Effector memory CD8-positive, alpha-beta T cell (primary cell): ENCODE measurements around the gene LACTB.
"Not testable (repeated sequence)": the region's sequence is repeated elsewhere in the genome, so short reads cannot be mapped to it uniquely, and the experiment has no call there.

ENCODE experiments used
- ATAC-seq: fragments of 150-1000 bp; cut with Tn5 transposase; replicated peaks from 2 replicates; pipeline ENCODE4 v1.10.0; 2021; ENCODE audit warnings: mild to moderate bottlenecking, moderate library complexity
- DNase-seq, 3 experiments: peaks; one replicate each; pipeline ENCODE4 v3.0.0; 2021
- H3K27ac Mint-ChIP-seq, 2 donors: one replicate each; pipeline ENCODE4 v1.8.0; 2022; ENCODE audit warnings: mild to moderate bottlenecking in 2 of 2, mixed read lengths in 2 of 2, moderate library complexity in 2 of 2
- H3K27me3 Mint-ChIP-seq, 2 donors: one replicate each; pipeline ENCODE4 v1.8.0; 2022; ENCODE audit warnings: mixed read lengths in 2 of 2
- H3K36me3 Mint-ChIP-seq: one replicate; pipeline ENCODE4 v1.8.0; 2022; ENCODE audit warnings: mild to moderate bottlenecking, moderate library complexity, mixed read lengths; ENCODE audit not compliant: insufficient read depth
- H3K4me1 Mint-ChIP-seq, 2 donors: one replicate each; pipeline ENCODE4 v1.8.0; 2022; ENCODE audit warnings: low read depth in 2 of 2, mixed read lengths in 2 of 2
- H3K4me3 Mint-ChIP-seq, 2 donors: one replicate each; pipeline ENCODE4 v1.8.0; 2022; ENCODE audit warnings: mild to moderate bottlenecking in 2 of 2, mixed read lengths in 2 of 2, moderate library complexity in 2 of 2
- H3K9me3 Mint-ChIP-seq, 2 donors: one replicate each; pipeline ENCODE4 v1.8.0; 2022; ENCODE audit warnings: mixed read lengths in 2 of 2

LACTB gene

DNA sequence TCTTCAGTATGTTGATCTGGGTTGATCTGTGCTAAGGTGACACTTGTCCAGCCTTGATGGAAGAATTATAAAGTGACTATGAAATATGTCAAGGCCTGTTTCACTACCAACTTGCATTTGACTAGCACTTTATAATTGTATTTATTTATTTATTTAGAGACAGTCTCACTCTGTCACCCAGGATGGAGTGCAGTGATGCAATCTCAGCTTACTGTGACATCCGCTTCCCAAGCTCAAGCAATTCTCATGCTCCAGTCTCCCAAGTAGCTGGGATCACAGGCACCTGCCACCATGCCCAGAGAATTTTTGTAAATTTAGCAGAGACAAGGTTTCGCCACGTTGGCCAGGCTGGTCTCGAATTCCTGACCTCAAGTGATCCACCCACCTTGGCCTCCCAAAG is 25.5 kb upstream of the LACTB start:
- H3K4me3 Mint-ChIP-seq, result no peak overlapping the region
- H3K27me3 Mint-ChIP-seq, result peaks cover 5 to 12% of the 10 kb centered on the region in 2 donors
- H3K27ac Mint-ChIP-seq, result no peak overlapping the region
- ATAC-seq, result no peak
- no peaks in the 10 kb centered on the region for H3K9me3 Mint-ChIP-seq
- H3K36me3 Mint-ChIP-seq, result no peaks in the 10 kb centered on the region
- H3K4me1 Mint-ChIP-seq, result peaks cover 0 to 4% of the 10 kb centered on the region in 2 donors
- no peak for DNase-seq

DNA sequence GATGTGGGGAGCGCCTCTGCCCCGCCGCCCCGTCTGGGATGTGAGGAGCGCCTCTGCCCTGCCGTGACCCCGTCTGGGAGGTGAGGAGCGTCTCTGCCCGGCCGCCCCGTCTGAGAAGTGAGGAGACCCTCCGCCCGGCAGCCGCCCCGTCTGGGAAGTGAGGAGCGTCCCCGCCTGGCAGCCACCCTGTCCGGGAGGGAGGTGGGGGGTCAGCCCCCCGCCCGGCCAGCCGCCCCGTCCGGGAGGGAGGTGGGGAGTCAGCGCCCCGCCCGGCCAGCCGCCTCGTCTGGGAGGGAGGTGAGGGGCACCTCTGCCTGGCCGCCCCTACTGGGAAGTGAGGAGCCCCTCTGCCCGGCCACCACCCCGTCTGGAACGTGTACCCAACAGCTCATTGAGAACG is 22.8 kb upstream of the LACTB start:
- not testable (repeated sequence) for H3K36me3 Mint-ChIP-seq, ATAC-seq, H3K27ac Mint-ChIP-seq, H3K4me1 Mint-ChIP-seq, DNase-seq, H3K4me3 Mint-ChIP-seq, H3K9me3 Mint-ChIP-seq
- peaks cover 11 to 18% of the 10 kb centered on the region in 2 donors for H3K27me3 Mint-ChIP-seq

DNA sequence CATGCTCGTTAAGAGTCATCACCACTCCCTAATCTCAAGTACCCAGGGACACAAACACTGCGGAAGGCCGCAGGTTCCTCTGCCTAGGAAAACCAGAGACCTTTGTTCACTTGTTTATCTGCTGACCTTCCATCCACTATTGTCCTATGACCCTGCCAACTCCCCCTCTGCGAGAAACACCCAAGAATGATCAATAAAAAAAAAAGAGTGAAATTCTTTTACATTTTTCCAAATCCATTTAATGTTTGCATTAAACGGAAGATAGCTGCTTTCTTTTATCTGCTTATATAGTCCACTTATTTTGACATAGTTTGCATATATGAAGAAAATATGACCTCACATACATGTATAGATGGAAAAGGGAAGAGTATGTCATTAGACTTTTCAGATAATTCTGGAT is 22.1 kb upstream of the LACTB start:
- peaks cover 14 to 23% of the 10 kb centered on the region in 2 donors for H3K27me3 Mint-ChIP-seq
- DNase-seq, H3K27ac Mint-ChIP-seq, ATAC-seq, H3K4me3 Mint-ChIP-seq, H3K9me3 Mint-ChIP-seq, H3K4me1 Mint-ChIP-seq, H3K36me3 Mint-ChIP-seq: not testable (repeated sequence)

DNA sequence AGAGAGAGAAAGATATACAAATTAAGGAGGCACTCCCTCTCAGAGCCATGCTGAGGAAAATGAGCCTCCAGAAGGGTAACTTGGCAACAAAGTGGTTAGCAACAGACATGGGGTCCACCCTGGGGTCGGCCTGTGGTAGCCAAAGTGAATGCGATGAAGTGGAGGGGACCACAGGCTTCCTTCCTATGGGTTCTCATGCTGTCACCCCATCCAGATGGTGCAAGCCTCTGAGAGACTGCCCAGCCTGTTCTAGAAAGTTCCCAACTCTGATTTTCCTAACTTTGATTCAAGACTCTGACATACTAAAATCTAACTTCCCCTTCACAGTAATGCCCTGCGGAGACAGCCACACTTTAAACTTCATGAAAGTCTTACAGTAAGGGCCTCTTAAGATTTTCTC is 18.2 kb upstream of the LACTB start:
- Mint-ChIP-seq H3K9me3 (no peaks in the 10 kb centered on the region), H3K27me3 (peaks cover 39 to 51% of the 10 kb centered on the region in 2 donors), H3K36me3 (no peaks in the 10 kb centered on the region), H3K4me1 (no peaks in the 10 kb centered on the region), H3K4me3 (no peak overlapping the region), H3K27ac (no peak overlapping the region)
- DNase-seq, result no peak
- ATAC-seq, result no peak

DNA sequence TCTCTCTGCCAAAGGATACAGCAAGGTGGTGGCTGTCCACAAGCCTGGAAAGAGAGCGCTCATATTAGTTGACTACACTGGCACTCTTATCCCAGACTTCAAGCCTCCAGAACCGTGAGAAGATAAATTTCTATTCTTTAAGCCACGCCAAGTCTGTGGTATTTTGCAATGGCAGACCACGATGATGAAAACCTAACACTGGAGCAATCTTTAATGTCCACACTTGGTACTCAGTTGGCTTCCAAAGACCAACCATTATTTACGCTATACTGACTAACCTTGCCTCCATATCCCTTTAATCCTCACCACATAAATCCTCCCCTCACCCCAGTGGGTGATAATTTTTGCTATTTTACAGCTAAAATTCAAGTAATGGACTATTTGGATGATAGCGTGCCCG is 16.9 kb upstream of the LACTB start:
- H3K27me3 Mint-ChIP-seq, result peaks cover 47 to 60% of the 10 kb centered on the region in 2 donors
- H3K27ac Mint-ChIP-seq, result no peak overlapping the region

DNA sequence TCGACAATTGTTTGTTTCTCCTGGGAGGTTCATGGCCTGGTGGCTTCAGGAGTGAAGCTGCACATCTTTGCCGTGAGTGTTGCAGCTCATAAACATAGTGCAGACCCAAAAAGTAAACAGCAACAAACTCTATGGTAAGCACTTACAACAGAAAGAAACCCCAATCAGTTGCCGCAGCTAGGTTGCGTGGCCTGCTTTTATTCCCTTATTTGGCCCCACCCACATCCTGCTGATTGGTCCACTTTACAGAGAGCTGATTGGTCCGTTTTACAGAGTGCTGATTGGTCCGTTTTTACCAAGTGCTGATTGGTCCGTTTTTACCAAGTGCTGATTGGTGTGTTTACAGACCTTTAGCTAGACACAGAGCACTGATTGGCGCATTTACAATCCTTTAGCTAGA is 16.3 kb upstream of the LACTB start:
- H3K27me3 Mint-ChIP-seq, result peaks cover 47 to 60% of the 10 kb centered on the region in 2 donors
- not testable (repeated sequence) for H3K4me3 Mint-ChIP-seq, H3K27ac Mint-ChIP-seq, H3K4me1 Mint-ChIP-seq, H3K36me3 Mint-ChIP-seq, ATAC-seq, H3K9me3 Mint-ChIP-seq, DNase-seq

More for the DNA sequence above, 16.9 kb upstream of the LACTB start:
- Mint-ChIP-seq H3K9me3 (no peaks in the 10 kb centered on the region), H3K4me1 (no peaks in the 10 kb centered on the region), H3K4me3 (no peak overlapping the region), H3K36me3 (no peaks in the 10 kb centered on the region)
- ATAC-seq (no peak), DNase-seq (no peak)

DNA sequence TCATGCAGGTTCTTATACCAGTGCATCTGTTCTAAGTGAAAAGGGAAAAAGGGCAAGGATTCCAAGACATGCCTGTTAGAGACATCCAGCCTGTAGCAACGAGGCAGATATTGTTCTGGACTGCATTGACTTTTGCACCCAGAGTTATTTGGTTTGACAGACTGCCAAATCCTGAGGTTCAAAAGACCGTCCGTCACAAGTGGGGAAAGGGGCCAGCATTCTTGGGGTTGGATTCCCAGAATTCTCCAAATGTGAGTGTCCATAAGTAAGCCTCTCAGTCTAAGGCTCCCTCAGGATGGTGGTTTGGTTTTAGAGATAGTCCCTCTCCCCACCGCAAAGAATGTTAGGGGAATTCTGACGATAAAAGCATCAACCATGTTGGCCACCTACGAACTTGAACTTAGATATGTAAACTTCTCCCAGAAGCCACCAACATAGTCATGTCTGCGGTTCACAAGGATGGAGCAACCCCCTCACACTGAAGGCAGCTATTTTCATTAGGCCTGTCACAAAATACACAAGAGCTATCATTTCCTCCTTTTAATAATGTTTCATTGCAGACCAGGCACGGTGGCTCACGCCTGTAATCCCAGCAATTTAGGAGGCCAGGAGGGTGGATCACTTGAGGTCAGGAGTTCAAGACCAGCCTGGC is 13.6 kb upstream of the LACTB start:
- Mint-ChIP-seq H3K27me3 (peaks cover 45 to 57% of the 10 kb centered on the region in 2 donors), H3K36me3 (no peaks in the 10 kb centered on the region), H3K4me3 (no peak overlapping the region), H3K9me3 (no peaks in the 10 kb centered on the region), H3K27ac (no peak overlapping the region), H3K4me1 (no peaks in the 10 kb centered on the region)
- ATAC-seq (no peak), DNase-seq (no peak)

DNA sequence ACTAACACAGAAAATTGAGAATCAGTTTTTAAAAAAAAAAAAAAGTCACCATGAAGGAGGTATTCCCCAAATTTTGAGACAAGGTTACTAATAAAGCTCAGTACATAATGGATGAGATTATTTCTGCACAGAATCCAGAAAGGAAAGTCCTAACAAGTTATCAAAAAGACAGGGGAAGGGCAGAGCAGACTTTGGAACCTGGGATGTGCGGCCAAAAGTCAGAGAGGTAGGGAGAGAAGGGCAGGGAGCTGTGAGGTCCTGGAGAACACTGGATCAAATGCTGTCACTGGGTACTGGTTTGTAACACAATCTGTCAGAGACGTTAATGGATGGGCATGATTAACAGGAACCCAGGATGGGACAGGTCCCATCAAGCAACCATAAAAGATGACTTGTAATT is 12.2 kb upstream of the LACTB start:
- no peaks in the 10 kb centered on the region for H3K9me3 Mint-ChIP-seq
- H3K27ac Mint-ChIP-seq, result no peak overlapping the region
- H3K4me3 Mint-ChIP-seq, result no peak overlapping the region
- H3K4me1 Mint-ChIP-seq, result no peaks in the 10 kb centered on the region
- DNase-seq (no peak), ATAC-seq (no peak)
- H3K27me3 Mint-ChIP-seq, result peaks cover 34 to 45% of the 10 kb centered on the region in 2 donors
- no peaks in the 10 kb centered on the region for H3K36me3 Mint-ChIP-seq

DNA sequence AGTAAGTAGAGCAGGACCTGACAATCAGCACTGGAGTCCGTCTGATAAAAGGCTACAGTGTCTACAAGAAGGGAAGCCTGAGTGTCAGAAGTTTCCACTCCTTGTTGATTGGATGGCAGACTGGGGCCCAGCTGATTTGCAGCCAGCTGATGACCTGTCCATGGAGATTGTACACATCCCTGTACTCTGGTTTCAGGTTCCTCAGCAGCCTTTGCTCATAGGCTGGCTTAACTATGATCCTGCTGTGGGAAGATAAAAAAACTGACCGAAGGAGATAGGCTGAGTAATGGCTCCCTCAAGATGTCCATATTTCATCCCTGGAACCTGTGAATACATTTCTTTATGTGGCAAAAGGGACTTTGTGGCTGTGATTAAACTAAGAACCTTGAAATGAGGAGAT is 11.7 kb upstream of the LACTB start:
- Mint-ChIP-seq H3K27me3 (peaks cover 29 to 40% of the 10 kb centered on the region in 2 donors), H3K36me3 (no peaks in the 10 kb centered on the region), H3K4me1 (no peaks in the 10 kb centered on the region), H3K4me3 (no peak overlapping the region), H3K27ac (no peak overlapping the region), H3K9me3 (no peaks in the 10 kb centered on the region)
- no peak for DNase-seq
- no peak for ATAC-seq

DNA sequence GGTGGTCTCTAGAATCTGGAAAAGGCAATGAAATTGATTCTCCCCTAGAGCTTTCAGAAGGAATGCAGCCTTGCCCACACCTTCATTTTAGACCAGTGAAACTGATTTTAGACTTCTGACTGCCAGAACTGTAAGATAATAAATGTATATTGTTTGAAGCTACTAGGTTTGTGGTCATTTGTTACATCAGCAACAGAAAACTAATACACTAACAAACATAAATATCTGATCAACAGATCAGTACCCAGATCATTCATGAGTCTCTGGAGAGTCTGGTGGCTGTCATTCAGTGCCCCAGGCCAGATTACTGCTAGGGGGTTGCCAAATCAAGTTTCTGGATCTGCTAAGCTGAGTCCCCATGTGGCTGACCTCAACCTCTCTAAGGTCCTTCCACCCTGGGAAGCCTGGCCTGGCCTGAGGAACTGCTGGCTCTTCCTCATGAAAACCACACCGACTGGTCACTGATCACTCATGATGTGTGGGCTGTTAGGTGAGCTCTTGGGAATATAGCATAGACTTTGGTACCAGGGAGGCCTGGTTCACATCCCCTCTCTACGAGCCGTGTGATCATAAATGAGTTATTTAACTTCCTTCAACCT is 11.1 kb upstream of the LACTB start:
- ATAC-seq (no peak), DNase-seq (no peak)
- Mint-ChIP-seq H3K4me1 (no peaks in the 10 kb centered on the region), H3K27ac (no peak overlapping the region), H3K27me3 (peaks cover 24 to 34% of the 10 kb centered on the region in 2 donors), H3K4me3 (no peak overlapping the region), H3K9me3 (no peaks in the 10 kb centered on the region), H3K36me3 (no peaks in the 10 kb centered on the region)

DNA sequence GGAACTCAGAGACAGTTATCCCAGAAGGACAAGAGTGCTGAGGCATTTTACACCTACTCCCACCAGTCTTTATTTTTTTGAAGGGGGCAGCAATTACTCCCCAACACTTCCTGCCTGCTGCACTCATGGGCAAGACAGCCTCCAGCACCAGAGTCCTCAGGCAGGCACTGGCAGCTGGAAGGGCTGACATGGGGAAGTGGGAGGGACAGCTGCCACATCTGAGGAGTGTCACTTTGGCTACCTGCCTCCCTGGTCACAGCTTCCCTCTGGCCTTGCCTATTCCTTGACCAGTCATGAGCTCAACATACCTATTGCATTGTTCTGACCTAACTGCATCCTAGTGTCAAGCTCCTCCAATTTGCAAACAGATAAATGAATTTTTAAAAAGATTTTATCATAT is 10.2 kb upstream of the LACTB start:
- ATAC-seq (no peak), DNase-seq (no peak)
- H3K9me3 Mint-ChIP-seq, result no peaks in the 10 kb centered on the region
- no peaks in the 10 kb centered on the region for H3K4me1 Mint-ChIP-seq
- H3K36me3 Mint-ChIP-seq, result no peaks in the 10 kb centered on the region
- H3K27ac Mint-ChIP-seq, result no peak overlapping the region
- peaks cover 16 to 25% of the 10 kb centered on the region in 2 donors for H3K27me3 Mint-ChIP-seq
- no peak overlapping the region for H3K4me3 Mint-ChIP-seq

DNA sequence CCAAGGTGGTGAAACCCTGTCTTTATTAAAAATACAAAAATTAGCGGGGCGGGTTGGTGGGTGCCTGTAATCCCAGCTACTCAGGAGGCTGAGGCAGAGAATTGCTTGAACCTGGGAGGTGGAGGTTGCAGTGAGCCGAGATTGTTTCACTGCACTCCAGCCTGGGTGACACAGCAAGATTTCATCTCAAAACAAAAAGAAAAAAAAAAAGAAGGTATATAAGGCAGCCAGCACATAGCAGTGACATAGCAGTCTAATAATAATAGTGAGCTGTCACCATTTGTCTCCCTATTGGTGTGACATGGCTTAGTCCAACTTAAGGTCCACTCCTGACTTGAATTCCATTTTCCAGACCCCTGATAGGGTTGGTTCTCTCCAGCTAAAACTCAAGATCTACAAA is 8.8 kb upstream of the LACTB start:
- Mint-ChIP-seq H3K4me1 (no peaks in the 10 kb centered on the region), H3K36me3 (no peaks in the 10 kb centered on the region), H3K27me3 (peaks cover 8 to 17% of the 10 kb centered on the region in 2 donors), H3K27ac (peak overlapping the region in 1 of 2 donors; percentile 5), H3K9me3 (no peaks in the 10 kb centered on the region), H3K4me3 (no peak overlapping the region)
- no peak for DNase-seq
- ATAC-seq, result no peak

DNA sequence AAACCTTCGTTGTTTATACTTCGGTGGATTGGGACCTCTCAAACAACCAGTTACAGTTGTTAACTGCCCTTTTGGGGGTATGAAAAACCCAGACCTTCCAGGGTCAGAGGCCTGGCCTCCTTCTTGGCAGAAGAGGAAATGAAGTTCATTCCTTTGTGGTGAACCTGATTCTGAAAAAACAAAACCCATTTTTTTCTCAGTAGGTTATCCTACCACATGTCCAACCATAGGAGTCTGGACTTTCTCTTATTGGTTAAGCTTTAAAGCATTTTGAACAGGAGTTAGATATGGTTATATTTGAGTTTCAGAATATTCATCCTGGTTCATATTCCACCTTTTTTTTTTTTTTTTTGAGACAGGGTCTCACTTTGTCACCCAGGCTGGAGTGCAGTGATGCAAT is 7.2 kb upstream of the LACTB start:
- no peaks in the 10 kb centered on the region for H3K9me3 Mint-ChIP-seq

DNA sequence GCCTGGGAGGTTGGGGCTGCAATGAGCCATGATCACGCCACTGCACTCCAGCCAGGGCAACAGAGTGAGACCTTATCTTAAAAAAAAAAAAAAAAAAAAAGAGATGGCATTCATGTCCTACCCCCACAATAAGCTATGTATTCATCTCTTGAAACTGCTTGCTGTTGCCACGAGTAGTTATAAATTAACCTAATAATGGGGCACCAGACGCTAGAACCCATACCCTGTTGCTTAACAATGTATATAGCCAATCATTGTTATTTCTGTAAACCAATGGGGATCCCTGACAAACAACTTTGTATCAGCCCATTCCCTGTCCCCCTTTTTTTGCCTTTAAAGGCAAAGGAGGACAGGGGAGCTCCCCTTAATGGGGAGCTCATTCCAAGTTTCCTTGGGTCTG is 2.8 kb upstream of the LACTB start:
- peaks cover 3 to 5% of the 10 kb centered on the region in 2 donors for H3K9me3 Mint-ChIP-seq
- H3K27me3 Mint-ChIP-seq, result no peaks in the 10 kb centered on the region
- DNase-seq, result no peak
- H3K27ac Mint-ChIP-seq, result no peak overlapping the region
- H3K4me1 Mint-ChIP-seq, result peaks cover 10 to 17% of the 10 kb centered on the region in 2 donors
- ATAC-seq, result no peak
- H3K4me3 Mint-ChIP-seq, result no peak overlapping the region
- H3K36me3 Mint-ChIP-seq, result peaks cover 12% of the 10 kb centered on the region

More for the DNA sequence above, 7.2 kb upstream of the LACTB start:
- Mint-ChIP-seq H3K27ac (no peak overlapping the region), H3K4me1 (no peaks in the 10 kb centered on the region), H3K4me3 (no peak overlapping the region), H3K36me3 (no peaks in the 10 kb centered on the region), H3K27me3 (peaks cover 0 to 5% of the 10 kb centered on the region in 2 donors)
- DNase-seq (no peak), ATAC-seq (no peak)
